NCI-H2196 treated with DMSO at 0.1 percent for 48 hours (cell line): Measurements from ENCODE around the gene TRDN.
"Not testable (repeated sequence)": the region's sequence is repeated elsewhere in the genome, so short reads cannot be mapped to it uniquely, and the experiment has no call there.

Experiments used
- DNase-seq: peaks from one replicate; lab custom pipeline; 2025; ENCODE audit not compliant: unreplicated experiment; lab: John Stamatoyannopoulos, UW

TRDN gene

GRCh38 chr6:123509112-123509511, 127.6 kb downstream of the TRDN start:
- DNase-seq = no peak

GRCh38 chr6:123508290-123508689, 128.5 kb downstream of the TRDN start:
- DNase-seq = no peak

DNA sequence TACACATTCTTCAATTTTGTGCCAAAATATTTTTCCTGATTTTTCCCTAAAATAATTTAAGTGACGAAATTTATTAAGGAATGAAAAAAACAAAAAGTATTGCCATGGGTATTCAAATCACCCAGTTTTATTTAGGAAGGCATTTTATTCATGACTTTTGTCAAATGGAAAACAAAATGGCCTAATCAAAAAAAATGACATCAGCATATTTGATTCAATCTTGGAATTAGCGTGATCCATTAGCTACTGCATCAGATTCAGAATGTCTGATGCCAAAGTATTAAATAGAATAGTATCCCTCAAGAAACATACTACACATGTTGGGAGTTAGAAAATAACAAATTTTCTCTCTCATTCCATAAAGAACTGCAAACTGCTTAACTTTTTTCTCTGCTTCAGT, 129.2 kb downstream of the TRDN start:
- no peak for DNase-seq

DNA sequence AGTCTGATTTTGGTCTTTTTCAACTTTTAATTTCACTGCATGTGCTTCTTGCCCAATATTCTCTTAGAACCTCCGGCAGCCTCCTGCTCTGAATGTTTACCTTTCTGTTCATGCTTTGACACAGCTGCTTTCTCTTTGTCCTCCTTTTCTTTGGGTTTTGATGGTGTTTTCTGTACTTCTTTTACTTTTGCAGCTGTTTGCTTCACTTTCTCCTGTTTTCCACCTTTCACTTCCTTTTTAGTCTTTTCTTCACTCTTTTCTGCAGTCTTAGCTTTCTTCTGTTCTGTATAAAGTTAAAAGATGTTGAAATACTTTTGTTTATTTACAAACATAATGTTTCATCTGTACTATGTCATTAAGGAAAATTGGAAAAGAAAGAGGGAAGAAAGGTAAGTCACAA, 133.1 kb downstream of the TRDN start:
- DNase-seq = no peak

GRCh38 chr6:123497025-123497424, 139.7 kb downstream of the TRDN start:
- DNase-seq = no peak

DNA sequence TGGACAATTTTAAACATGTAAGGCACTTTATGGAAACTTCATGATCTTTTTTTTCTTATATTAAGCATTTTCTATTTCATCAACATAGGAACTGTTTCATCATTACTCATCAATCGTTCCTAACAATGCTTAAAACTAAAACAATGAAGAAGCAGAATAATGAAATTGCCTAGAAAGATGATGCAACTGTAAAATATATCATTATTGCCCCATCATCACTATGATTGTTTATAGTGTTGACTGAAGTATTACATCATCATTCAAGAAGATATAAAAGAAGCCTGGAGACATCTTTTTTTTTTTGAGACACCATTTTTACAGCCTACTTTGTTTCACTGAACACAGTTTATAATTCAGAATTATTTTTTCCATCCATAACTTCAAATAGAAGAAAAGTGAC, 147.2 kb downstream of the TRDN start:
- DNase-seq = no peak

DNA sequence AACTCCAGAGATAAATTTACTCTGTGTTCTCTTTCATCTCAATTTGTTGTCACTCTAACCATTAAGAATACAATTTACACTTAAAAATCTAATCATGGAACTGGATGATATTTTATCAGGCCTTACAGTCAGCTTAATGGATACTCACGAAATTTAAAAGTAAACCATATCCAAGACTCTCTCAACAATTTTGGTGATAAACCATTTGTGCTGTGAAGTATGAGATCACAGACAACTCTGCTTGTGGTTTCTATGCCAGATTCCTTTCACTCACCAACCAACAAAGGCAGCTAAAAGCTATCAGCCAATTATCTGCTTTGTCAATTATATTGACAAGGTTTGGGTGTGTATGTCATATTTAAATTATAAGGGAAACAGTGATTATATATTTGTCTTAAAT, 155.8 kb downstream of the TRDN start:
- DNase-seq = no peak

- DNase-seq = not testable (repeated sequence)
Measured at GRCh38 chr6:123472025-123472702, 164.6 kb downstream of the TRDN start.

DNA sequence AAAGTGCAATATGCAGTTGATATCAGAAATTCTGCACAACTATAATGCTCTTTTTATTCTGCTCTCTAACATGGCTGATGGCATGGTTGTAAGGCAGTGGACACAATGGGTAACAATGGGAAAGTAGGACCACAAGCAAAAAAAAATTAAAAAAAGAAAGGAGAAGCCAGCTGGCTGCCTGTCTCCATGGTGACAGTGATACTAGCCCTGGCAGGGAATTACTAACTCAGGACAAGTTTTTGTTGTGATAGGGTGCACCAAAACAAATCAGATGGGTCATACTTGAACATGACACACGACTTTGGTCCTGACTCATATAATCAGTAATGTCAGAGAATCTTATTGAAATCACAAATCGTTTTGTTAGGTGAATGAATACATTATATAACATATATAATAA, 169.4 kb downstream of the TRDN start:
- no peak for DNase-seq

DNA sequence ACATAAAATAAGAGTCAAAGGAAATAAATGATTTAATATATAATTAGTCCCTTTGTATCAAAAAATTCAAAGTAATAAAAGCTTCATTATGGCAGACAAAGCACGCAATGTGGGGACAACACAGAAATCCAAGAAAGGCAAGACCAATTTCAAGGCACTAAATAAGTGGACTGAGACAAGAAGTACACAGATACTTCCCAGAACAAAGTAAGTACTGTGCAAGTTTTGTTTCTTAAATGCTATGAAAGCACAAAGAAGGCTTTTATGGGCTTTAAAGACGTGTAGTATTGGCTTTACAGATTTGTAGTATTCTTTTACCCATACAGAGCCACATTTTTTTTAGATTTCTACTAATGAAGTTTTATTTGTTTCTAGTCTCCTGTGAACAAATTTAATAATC, 174.6 kb downstream of the TRDN start:
- DNase-seq = no peak

GRCh38 chr6:123458218-123458617, 178.5 kb downstream of the TRDN start:
- DNase-seq = no peak

DNA sequence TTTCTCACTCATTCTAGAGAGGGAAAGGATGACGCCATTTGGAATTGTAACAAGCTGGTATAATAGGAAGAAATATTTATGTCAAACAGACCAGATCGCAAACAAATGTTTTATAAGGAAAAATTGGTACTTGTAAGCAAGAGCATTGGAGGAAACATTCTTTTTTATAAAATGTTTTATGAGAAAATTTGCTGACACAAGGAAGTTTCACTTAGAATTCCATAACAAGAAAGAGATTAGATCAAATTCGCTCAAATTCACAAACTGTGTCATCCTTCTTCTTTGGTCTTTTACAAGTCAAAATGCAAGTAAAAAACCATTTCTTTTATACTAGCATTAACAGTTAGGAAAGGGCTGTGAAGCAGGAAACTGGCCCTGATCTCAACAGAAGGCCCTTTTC, 179.9 kb downstream of the TRDN start:
- DNase-seq = no peak

DNA sequence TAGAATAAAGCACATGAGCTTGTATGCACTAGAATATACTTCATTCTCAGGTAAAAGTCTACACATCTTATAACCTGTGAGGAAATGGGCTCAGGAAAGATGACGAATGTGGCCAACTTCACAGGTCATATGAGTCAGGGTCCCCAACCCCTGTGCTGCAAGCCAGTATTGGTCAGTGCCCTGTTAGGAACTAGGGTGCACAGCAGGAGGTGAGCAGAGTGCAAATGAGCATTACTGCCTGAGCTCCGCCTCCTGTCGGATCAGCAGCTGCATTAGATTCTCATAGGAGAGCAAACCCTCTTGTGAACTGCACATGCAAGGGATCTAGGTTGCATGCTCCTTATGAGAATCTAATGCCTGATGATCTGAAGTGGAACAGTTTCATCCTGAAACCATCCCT, 182.3 kb downstream of the TRDN start:
- no peak for DNase-seq

DNA sequence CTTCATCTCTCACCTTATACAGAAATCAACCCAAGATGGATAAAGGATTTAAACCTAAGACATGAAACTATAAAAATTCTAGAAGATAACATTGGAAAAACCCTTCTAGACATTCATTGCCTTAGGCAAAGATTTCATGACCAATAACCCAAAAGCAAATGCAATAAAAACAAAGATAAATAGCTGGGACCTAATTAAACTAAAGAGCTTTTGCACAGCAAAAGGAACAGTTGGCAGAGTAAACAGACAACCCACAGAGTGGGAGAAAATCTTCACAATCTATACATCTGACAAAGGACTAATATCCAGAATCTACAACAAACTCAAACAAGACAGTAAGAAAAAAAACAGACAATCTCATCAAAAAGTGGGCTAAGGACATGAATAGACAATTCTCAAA, 183.7 kb downstream of the TRDN start:
- not testable (repeated sequence) for DNase-seq

DNA sequence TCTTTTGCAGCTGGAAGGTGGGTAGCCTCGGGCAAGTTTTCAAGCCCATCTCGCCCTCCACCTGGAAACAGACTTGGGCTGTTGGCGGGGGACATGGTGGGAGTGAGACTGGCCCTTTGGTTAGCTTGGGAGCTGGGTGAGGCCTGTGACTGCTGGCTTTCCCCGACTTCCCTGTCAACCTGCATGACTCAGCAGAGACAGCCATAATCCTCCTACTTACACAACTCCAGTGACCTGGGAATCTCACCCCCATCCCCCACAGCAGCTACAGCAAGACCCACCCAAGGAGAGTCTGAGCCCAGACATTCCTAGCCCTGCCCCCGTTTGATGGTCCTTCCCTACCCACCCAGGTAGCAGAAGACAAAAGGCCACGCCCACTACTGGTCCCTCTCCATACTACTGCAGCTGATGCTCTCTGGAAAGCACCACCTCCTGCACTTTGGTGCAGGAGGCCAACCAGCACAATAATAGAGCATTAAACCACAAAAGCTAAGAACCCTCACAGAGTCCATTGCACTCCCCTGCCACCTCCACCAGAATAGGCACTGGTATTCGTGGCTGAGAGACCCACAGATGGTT, 188.4 kb downstream of the TRDN start:
- no peak for DNase-seq

DNA sequence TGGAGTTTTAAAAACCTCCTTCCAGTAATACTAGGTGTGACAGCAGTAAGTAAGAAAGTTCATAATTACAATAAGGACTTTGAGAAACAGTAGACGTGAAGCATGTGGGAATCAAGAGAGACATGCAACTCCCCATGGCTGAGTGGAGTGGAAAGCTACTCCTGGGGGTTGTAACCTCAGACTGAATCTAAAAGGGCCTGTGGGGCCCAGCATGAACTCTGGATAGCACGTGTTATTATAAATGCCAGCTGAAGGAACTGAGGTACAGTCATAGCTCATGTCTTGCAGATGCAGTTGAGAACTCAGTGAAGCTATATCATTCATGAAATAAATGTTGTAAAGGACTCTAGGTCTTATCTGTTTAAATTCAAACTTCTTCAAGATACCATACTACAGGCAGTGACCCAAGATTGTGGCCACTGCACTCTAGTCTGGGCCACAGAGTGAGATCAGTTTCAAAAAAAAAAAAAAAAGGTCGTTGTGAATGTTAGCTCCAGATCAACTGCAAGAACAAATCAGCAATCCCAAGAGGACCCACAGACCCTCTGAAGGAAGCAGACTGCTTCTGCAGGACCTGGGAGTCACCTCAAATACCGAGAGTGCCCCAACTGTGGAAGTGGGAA, 189.3 kb downstream of the TRDN start:
- no peak for DNase-seq

- no peak for DNase-seq
Measured at GRCh38 chr6:123439371-123439770, 197.4 kb downstream of the TRDN start.

DNA sequence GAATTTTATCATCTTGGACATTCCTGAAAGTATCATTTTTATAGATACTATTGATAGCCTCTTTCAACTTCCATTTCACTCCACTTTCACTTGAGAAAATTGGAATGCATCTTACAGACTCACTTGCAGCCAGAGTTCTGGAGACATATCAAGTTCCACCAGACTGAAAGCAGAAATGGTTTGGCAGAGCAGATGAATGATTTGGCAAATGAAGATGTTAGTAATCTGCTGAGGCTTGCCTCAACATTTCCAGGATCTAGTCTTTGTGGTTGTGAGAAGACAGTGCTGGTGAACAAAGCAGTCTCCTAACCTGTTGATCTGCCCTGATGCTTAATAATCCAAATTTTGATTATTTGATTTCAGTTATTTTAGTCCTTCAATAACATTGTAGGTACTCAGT, 202.6 kb downstream of the TRDN start:
- DNase-seq = no peak

DNA sequence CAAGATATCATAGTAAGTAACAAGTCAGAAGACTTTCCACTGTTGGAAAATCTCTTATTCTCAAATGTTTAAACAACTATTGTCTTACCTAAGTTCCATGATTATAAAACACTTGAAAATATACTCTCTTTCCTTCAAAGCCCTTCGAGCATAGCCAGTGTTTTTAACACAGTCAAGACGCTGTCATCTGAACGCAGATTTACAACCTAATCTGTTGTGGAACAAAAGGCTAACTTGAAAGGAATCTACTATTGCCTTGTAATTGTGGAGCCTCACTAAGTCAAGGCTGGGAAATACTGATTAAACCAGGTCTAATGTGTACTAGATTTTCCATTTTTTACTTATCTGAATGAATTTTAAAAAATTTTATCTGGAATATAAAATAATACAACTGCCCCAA, 205.8 kb downstream of the TRDN start:
- DNase-seq = no peak

DNA sequence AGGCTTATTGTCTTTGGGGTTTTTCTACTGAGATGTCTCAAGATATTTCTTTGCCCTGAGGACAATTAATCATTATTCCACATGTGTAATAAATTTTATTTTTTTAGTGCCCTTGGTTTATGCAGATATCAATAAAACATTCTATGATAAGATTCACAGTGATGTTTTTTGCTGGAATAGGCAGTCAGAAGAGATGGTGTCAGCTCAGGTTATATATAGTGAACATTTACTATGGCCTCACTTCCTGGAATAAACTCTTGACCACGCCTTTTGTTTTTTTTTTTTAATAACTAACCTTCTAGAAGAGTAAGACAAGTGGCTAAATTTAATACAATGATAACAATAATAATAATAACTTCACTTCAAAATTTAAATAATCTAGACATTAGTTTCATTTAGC, 209.7 kb downstream of the TRDN start:
- no peak for DNase-seq

DNA sequence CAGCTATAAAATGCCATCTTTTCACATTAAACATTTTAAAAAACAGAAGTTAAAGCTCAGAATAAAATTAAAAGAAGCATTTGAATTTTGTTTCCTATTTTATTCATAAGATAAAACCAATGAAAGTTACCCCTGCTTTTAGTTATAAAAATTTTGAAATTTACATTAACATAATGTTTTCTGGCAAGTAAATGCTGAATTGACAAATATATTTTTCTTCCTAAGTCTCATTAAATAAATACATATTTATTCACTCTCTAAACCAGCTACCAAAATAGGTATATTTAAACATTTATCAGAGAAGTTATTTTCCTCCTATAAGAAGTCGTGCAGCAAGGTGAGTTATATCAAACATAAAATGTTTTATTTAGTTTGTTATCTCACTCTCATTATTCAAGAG, 213.6 kb downstream of the TRDN start:
- no peak for DNase-seq

GRCh38 chr6:123420512-123420911, 216.2 kb downstream of the TRDN start:
- DNase-seq = no peak

DNA sequence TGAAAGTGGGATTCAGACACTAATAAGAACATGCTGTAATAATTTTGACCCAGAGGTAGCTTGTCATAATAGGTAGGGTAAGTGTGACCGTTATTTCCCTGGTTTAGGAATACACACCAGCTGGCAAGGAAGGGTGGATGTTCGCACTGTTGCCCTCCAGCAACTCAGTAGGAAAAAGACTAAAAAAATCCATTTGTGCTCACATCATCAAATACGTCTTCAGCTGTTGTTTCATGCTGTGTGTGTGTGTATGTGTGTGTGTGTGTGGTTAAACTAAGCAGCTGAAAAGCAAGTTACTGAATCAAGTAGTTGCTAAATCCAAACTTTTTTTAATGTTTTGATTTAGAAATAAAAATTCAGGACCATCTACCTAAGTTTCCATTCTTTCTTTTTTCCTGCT, 218.7 kb downstream of the TRDN start:
- DNase-seq = no peak
